HG03469 (cell line): Measurements from ENCODE around the gene KCNA3.
"Not testable (repeated sequence)": the region's sequence is repeated elsewhere in the genome, so short reads cannot be mapped to it uniquely, and the experiment has no call there.

Experiments
- ATAC-seq: cut with Tn5 transposase; IDR thresholded peaks from one replicate; pipeline ENCODE4 v1.9.1; 2021; ENCODE audit warnings: mild to moderate bottlenecking, moderate library complexity, moderate number of reproducible peaks; ENCODE audit not compliant: unreplicated experiment

Gene KCNA3

GRCh38 chr1:110680036-110680735, 5.4 kb upstream of the KCNA3 start:
- no peak for ATAC-seq

GRCh38 chr1:110677526-110677925, 2.8 kb upstream of the KCNA3 start:
- ATAC-seq, result no peak

- ATAC-seq, result no peak
Measured at GRCh38 chr1:110676970-110677369, 2.2 kb upstream of the KCNA3 start.

- ATAC-seq, result no peak
Measured at GRCh38 chr1:110675060-110675791, 486 bp upstream of the KCNA3 start.

GRCh38 chr1:110673805-110674336, 869 bp downstream of the KCNA3 start:
- no peak for ATAC-seq

GRCh38 chr1:110673197-110673701, 1.5 kb downstream of the KCNA3 start:
- no peak for ATAC-seq

GRCh38 chr1:110672753-110673108, 2.0 kb downstream of the KCNA3 start:
- no peak for ATAC-seq

GRCh38 chr1:110672001-110672752, 2.6 kb downstream of the KCNA3 start:
- no peak for ATAC-seq

- ATAC-seq, result no peak
Measured at GRCh38 chr1:110671361-110671760, 3.4 kb downstream of the KCNA3 start.

- ATAC-seq, result no peak
Measured at GRCh38 chr1:110668549-110668948, 6.2 kb downstream of the KCNA3 start.

GRCh38 chr1:110667776-110668175, 7.0 kb downstream of the KCNA3 start:
- ATAC-seq, result no peak

GRCh38 chr1:110663241-110663640, 11.5 kb downstream of the KCNA3 start:
- no peak for ATAC-seq

- ATAC-seq, result not testable (repeated sequence)
Measured at GRCh38 chr1:110659559-110659958, 15.2 kb downstream of the KCNA3 start.

- no peak for ATAC-seq
Measured at GRCh38 chr1:110657351-110657750, 17.4 kb downstream of the KCNA3 start.

GRCh38 chr1:110650609-110651008, 24.1 kb downstream of the KCNA3 start:
- ATAC-seq, result no peak

- no peak for ATAC-seq
Measured at GRCh38 chr1:110648417-110648816, 26.3 kb downstream of the KCNA3 start.

- ATAC-seq, result no peak
Measured at GRCh38 chr1:110647254-110647891, 27.4 kb downstream of the KCNA3 start.

- ATAC-seq, result no peak
Measured at GRCh38 chr1:110645821-110646735, 28.7 kb downstream of the KCNA3 start.

GRCh38 chr1:110645211-110645610, 29.5 kb downstream of the KCNA3 start:
- no peak for ATAC-seq
